ENCODE results near the gene TFDP2. TPM values are rescaled to one million over a fixed set of nuclear protein-coding genes. Genes with fewer than 3 reads are reported as not detected.

TFDP2 gene
- total RNA-seq, 1 experiment from 2014 or later = 48.2 TPM

DNA sequence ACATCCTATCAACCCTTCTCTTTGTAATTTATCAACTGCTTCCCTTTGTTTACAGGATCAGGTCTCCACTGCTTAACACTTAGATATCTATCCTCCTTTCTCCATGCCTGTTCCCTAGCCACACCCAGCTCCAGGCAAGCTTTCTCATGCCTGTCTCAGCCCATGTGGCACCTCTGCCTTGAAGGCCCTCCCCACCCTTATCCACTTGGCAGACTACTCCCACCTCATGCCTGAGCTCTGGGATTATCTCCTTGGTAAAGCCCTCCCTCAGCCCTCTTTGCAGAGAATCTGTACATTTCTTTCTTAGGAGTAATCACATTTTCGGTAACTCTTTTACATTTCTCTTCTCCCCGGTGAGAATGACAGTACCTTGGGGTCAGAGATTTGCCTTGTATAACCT lies 176.9 kb downstream of the TFDP2 start (continued):
- no peak for TF ChIP-seq ESRRA (CRISPR knock-in tag; IDR thresholded peaks at IDR 0.05; ENCODE audit: borderline replicate concordance)
- no peak for TF ChIP-seq TP53 (CRISPR knock-in tag; IDR thresholded peaks at IDR 0.05)
- no peak for TF ChIP-seq GABPB1 (CRISPR knock-in tag; IDR thresholded peaks at IDR 0.05)
- TF ChIP-seq ZSCAN18 (CRISPR knock-in tag; IDR thresholded peaks at IDR 0.05) = no peak
- no peak for TF ChIP-seq SMAD4 (CRISPR knock-in tag; IDR thresholded peaks at IDR 0.05)
- TF ChIP-seq ZBTB21 (CRISPR knock-in tag; IDR thresholded peaks at IDR 0.05; ENCODE audit: borderline replicate concordance) = no peak
- no peak for TF ChIP-seq CBFB (CRISPR knock-in tag; IDR thresholded peaks at IDR 0.05; ENCODE audit: low read depth)
- no peak for TF ChIP-seq IRF2 (CRISPR knock-in tag; IDR thresholded peaks at IDR 0.05; ENCODE audit: borderline replicate concordance, low read depth)

GRCh38 chr3:141971571-141971970 lies 177.8 kb downstream of the TFDP2 start:
- H3K9me3 Mint-ChIP-seq = no peaks in the 10 kb centered on the region
- peak overlapping the region; percentile 21; the same call in 1 of the 2 replicates for H3K27ac Mint-ChIP-seq
- no peaks in the 10 kb centered on the region for H3K27me3 Mint-ChIP-seq (ENCODE audit: low read depth)
- ChIA-PET POLR2A (no interaction called here), CTCF (no interaction called here)
- ATAC-seq = no peak
- peaks cover 43% of the 10 kb centered on the region for H3K36me3 Mint-ChIP-seq
- H3K4me3 Mint-ChIP-seq = no peak overlapping the region
- TF ChIP-seq IRF2 (CRISPR knock-in tag; IDR thresholded peaks at IDR 0.05; ENCODE audit: borderline replicate concordance, low read depth) = no peak
- TF ChIP-seq EMX1 (CRISPR knock-in tag; IDR thresholded peaks at IDR 0.05) = no peak
- TF ChIP-seq, protein P1, sequence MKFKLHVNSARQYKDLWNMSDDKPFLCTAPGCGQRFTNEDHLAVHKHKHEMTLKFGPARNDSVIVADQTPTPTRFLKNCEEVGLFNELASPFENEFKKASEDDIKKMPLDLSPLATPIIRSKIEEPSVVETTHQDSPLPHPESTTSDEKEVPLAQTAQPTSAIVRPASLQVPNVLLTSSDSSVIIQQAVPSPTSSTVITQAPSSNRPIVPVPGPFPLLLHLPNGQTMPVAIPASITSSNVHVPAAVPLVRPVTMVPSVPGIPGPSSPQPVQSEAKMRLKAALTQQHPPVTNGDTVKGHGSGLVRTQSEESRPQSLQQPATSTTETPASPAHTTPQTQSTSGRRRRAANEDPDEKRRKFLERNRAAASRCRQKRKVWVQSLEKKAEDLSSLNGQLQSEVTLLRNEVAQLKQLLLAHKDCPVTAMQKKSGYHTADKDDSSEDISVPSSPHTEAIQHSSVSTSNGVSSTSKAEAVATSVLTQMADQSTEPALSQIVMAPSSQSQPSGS (CRISPR knock-in tag; IDR thresholded peaks at IDR 0.05; ENCODE audit: borderline replicate concordance, low read depth) = no peak
- no peak for TF ChIP-seq OVOL2 (CRISPR knock-in tag; IDR thresholded peaks at IDR 0.05; ENCODE audit: borderline replicate concordance)
- TF ChIP-seq ZNF671 (CRISPR knock-in tag; IDR thresholded peaks at IDR 0.05) = no peak
- DNase-seq (ENCODE audit: low spot score) = no peak
- no peaks in the 10 kb centered on the region for H3K4me1 Mint-ChIP-seq

DNA sequence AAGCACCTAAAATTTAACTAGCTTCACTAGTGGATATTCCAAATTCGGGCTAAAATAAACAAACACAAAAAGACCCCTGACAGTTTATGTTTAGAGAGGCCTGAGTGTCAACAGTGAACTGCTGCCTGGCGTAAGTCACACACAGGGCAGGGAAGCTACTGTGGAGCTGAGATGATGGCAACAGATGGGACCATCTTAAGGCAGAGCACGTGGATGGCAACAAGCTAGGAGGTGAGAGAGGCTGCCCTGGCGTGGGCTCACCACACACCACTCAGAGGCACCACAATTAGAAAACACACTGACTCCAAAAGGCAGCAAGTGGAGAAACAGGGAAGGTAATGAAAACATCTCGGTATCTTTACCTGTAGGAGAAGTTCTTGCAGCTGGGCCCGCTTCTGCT lies 179.6 kb downstream of the TFDP2 start:
- Mint-ChIP-seq H3K9me3 (no peaks in the 10 kb centered on the region), H3K36me3 (peaks cover 38% of the 10 kb centered on the region), H3K4me3 (no peak overlapping the region), H3K4me1 (no peaks in the 10 kb centered on the region), H3K27ac (no peak overlapping the region), H3K27me3 (ENCODE audit: low read depth) (no peaks in the 10 kb centered on the region)
- ATAC-seq (peak; percentile 32; the same call in 1 of the 2 replicates), DNase-seq (ENCODE audit: low spot score) (no peak)
- ChIA-PET POLR2A (interaction anchor here (0.5 kb wide), 1 partner anchor 13 kb away, joined by 3 read pairs; no protein-coding TSS in a partner anchor), CTCF (no interaction called here)
- no peak for TF ChIP-seq MXD4 (CRISPR knock-in tag; IDR thresholded peaks at IDR 0.05; ENCODE audit: borderline replicate concordance)
- no peak for TF ChIP-seq ZSCAN18 (CRISPR knock-in tag; IDR thresholded peaks at IDR 0.05)
- TF ChIP-seq IRF1 (CRISPR knock-in tag; IDR thresholded peaks at IDR 0.05) = no peak
- TF ChIP-seq NFATC4 (CRISPR knock-in tag; IDR thresholded peaks at IDR 0.05) = no peak
- no peak for TF ChIP-seq CBFB (CRISPR knock-in tag; IDR thresholded peaks at IDR 0.05; ENCODE audit: low read depth)
- no peak for TF ChIP-seq ZNF317 (CRISPR knock-in tag; IDR thresholded peaks at IDR 0.05; ENCODE audit: borderline replicate concordance, low read depth)
- TF ChIP-seq ESRRA (CRISPR knock-in tag; IDR thresholded peaks at IDR 0.05; ENCODE audit: borderline replicate concordance) = no peak
- TF ChIP-seq, protein P2, sequence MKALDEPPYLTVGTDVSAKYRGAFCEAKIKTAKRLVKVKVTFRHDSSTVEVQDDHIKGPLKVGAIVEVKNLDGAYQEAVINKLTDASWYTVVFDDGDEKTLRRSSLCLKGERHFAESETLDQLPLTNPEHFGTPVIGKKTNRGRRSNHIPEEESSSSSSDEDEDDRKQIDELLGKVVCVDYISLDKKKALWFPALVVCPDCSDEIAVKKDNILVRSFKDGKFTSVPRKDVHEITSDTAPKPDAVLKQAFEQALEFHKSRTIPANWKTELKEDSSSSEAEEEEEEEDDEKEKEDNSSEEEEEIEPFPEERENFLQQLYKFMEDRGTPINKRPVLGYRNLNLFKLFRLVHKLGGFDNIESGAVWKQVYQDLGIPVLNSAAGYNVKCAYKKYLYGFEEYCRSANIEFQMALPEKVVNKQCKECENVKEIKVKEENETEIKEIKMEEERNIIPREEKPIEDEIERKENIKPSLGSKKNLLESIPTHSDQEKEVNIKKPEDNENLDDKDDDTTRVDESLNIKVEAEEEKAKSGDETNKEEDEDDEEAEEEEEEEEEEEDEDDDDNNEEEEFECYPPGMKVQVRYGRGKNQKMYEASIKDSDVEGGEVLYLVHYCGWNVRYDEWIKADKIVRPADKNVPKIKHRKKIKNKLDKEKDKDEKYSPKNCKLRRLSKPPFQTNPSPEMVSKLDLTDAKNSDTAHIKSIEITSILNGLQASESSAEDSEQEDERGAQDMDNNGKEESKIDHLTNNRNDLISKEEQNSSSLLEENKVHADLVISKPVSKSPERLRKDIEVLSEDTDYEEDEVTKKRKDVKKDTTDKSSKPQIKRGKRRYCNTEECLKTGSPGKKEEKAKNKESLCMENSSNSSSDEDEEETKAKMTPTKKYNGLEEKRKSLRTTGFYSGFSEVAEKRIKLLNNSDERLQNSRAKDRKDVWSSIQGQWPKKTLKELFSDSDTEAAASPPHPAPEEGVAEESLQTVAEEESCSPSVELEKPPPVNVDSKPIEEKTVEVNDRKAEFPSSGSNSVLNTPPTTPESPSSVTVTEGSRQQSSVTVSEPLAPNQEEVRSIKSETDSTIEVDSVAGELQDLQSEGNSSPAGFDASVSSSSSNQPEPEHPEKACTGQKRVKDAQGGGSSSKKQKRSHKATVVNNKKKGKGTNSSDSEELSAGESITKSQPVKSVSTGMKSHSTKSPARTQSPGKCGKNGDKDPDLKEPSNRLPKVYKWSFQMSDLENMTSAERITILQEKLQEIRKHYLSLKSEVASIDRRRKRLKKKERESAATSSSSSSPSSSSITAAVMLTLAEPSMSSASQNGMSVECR (CRISPR knock-in tag; IDR thresholded peaks at IDR 0.05; ENCODE audit: borderline replicate concordance) = no peak
- no peak for TF ChIP-seq ZNF512 (CRISPR knock-in tag; IDR thresholded peaks at IDR 0.05; ENCODE audit: borderline replicate concordance)
- TF ChIP-seq SOX15 (CRISPR knock-in tag; IDR thresholded peaks at IDR 0.05) = no peak
- no peak for TF ChIP-seq JAZF1 (CRISPR knock-in tag; IDR thresholded peaks at IDR 0.05)
- TF ChIP-seq FOXJ3 (CRISPR knock-in tag; IDR thresholded peaks at IDR 0.05; ENCODE audit: borderline replicate concordance) = no peak

All from WTC11 (cell line).